Astrocyte (in vitro differentiated cells and primary cell): ENCODE results near the gene ANOS1.

Source experiments
- EZH2 ChIP-seq: IDR thresholded peaks from 2 replicates; pipeline ENCODE4 v1.6.1; 2012; ENCODE audit warnings: mild to moderate bottlenecking, low read length, inconsistent platforms; ENCODE audit not compliant: insufficient read depth
- TF ChIP-seq, protein P1 (sequence below): IDR thresholded peaks from 2 replicates; pipeline ENCODE4 v1.5.1; 2011; ENCODE audit warnings: low read depth, mild to moderate bottlenecking, inconsistent platforms, low read length, moderate library complexity; ENCODE audit not compliant: insufficient read depth

DNA sequence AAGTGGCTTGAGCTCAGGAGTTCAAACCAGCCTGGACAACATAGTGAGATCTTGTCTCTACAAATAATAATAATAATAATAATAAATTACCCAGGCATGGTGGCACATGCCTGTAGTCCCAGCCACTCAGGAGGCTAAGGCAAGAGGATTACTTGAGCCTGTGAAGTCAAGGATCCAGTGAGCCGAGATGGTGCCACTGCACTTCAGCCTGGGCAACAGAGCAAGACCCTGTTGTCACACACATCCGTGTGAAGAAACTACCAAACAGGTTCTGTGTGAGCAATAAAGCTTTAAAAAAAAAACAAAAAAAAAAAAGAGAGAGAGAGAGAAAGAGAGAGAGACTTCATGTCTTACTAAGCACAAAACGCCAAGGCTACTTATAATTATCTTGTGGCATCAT is 42.5 kb downstream of the ANOS1 start:
- TF ChIP-seq, protein P1, sequence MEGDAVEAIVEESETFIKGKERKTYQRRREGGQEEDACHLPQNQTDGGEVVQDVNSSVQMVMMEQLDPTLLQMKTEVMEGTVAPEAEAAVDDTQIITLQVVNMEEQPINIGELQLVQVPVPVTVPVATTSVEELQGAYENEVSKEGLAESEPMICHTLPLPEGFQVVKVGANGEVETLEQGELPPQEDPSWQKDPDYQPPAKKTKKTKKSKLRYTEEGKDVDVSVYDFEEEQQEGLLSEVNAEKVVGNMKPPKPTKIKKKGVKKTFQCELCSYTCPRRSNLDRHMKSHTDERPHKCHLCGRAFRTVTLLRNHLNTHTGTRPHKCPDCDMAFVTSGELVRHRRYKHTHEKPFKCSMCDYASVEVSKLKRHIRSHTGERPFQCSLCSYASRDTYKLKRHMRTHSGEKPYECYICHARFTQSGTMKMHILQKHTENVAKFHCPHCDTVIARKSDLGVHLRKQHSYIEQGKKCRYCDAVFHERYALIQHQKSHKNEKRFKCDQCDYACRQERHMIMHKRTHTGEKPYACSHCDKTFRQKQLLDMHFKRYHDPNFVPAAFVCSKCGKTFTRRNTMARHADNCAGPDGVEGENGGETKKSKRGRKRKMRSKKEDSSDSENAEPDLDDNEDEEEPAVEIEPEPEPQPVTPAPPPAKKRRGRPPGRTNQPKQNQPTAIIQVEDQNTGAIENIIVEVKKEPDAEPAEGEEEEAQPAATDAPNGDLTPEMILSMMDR: no peak
- TF ChIP-seq EZH2: no peak
